Measurements from ENCODE around the gene PGRMC2.
A peak's percentile ranks its signal among the peaks of the same experiment; 100 is the strongest.
"Not testable (repeated sequence)": the region's sequence is repeated elsewhere in the genome, so short reads cannot be mapped to it uniquely, and the experiment has no call there.

PGRMC2 gene

GRCh38 chr4:128275346-128275745 lies 12.3 kb downstream of the PGRMC2 start:
- DNase-seq (ENCODE audit: insufficient read length, low spot score) (no peak), FAIRE-seq (no peak)

GRCh38 chr4:128271551-128271950 lies 16.1 kb downstream of the PGRMC2 start:
- FAIRE-seq: no peak
- DNase-seq (ENCODE audit: insufficient read length, low spot score): no peak

DNA sequence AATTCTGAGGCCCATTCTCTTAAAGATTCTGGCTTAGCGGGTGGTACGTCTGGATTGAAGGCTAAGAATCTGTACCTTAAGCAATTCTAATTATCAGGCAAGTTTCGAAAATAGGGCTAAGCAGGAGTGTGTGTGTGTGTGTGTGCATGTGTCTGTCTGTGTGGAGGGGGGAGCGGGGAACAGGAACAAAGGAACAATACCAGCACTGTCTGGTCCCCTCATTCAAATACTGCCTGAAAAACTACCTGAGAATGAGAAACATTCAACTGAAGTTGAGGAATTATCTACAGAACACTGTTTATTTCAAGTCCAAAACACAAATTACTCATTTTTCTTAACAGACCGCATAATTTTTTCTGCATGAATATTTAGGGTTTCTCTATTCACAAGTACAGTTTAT lies 18.6 kb downstream of the PGRMC2 start:
- FAIRE-seq (no peak), DNase-seq (ENCODE audit: insufficient read length, low spot score) (no peak)

DNA sequence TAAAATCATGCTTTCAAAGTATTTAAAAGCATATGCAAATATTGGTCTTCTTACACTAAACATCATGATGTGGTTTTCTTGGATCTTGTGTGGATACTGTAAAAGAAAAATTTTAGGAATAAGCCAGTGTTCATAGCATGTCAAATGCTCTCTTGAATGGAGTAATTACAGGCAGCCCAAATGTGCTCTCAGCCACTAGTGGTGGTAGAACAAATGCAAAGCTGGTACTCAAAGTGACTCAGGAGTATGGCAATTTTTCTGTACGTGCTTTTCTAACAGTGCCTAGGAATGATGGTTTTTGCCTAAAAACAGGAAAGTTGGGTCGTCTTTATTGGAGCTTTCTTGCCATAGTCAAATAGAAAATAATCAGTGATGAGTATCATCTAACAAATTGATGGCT lies 19.9 kb downstream of the PGRMC2 start:
- no peak for FAIRE-seq
- no peak for DNase-seq (ENCODE audit: insufficient read length, low spot score)

DNA sequence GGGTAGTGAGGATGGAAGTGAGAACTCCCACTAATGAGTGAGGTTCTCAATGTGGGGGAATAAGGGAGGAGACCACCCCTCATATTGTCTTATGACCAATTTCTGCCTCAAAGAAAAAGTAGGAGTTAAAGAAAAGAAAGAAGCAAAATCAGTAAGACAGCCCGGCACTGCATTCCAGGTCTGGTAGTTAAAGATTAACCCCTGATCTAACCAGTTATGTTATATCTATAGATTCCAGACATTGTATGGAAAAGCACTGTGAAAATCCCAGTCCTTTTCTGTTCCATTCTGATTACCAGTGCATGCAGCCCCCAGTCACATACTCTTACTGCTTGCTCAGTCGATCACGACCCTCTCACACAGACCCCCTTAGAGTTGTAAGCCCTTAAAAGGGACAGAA lies 20.4 kb downstream of the PGRMC2 start:
- FAIRE-seq: not testable (repeated sequence)

DNA sequence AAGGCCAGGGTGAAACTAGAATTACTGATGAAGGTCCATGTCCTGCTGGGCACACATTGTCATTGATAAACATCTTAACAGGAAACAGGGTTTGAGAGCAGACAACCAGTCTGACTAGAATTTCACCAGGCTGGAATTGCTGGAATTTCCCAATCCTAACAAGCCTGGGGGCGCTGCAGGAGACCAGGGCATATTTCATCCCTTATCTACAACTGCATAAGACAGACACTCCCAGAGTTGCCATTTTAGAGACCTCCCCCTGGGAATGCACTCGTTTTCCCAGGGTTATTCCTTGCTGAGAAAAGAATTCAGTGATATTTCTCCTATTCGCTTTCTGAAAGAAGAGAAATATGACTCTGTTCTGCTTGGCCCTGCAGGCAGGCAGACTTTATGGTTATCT lies 22.1 kb downstream of the PGRMC2 start:
- DNase-seq (ENCODE audit: insufficient read length, low spot score); FAIRE-seq: not testable (repeated sequence)

More for the DNA sequence above, 20.4 kb downstream of the PGRMC2 start:
- not testable (repeated sequence) for DNase-seq (ENCODE audit: insufficient read length, low spot score)

DNA sequence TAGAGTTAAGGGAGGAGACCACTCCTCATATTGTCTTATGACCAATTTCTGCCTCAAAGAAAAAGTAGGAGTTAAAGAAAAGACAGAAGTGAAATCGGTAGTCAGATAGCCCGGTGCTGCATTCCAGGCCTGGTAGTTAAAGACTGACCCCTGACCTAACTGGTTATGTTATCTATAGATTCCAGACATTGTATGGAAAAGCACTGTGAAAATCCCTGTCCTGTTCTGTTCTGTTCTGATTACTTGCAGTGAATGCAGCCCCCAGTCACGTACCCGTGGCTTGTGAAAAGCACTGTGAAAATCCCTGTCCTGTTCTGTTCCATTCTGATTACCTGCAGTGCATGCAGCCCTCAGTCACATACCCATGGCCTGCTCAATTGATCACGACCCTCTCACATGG lies 27.7 kb downstream of the PGRMC2 start:
- DNase-seq (ENCODE audit: insufficient read length, low spot score); FAIRE-seq: not testable (repeated sequence)

- not testable (repeated sequence) for FAIRE-seq
These were observed 29.4 kb downstream of the PGRMC2 start for GRCh38 chr4:128258166-128258565.

DNA sequence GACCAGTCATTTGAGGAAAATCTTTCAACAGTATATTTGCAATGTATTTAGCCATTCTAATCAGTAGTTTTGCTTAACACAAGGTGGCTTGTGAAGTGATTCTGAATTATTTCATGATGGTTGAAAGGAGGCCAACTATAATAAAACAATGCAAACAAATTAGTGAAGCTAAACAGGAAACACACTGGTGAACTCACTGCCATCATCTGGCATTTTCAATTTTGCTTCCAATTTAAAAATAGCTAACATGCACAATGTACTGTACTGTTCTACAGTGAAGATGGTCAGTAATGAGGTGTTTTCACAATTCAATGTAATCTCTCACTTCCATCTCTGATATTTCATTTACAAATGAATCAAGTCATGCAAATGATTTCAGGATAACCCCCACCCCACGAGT lies 31.1 kb downstream of the PGRMC2 start:
- DNase-seq (ENCODE audit: insufficient read length, low spot score) (no peak), FAIRE-seq (no peak)

More at GRCh38 chr4:128258166-128258565, 29.4 kb downstream of the PGRMC2 start:
- not testable (repeated sequence) for DNase-seq (ENCODE audit: insufficient read length, low spot score)

DNA sequence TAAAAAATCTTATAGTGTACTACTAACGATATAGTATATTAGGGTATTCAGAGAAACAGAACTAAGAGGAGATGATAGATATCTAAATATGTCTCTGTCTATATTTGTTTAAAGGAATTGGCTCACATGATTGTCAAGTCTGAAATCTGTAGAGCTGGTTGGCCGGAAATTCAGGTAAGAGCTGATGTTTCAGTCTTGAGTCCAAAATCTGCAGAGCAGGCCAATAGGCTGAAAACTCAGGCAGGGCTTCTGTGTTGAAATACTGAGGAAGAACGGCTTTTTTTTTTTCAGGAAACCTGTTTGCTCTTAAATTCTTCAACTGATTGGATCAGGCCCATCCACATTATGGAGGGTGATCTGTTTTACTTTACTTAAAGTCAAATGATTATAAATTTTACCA lies 31.7 kb downstream of the PGRMC2 start:
- FAIRE-seq: no peak
- no peak for DNase-seq (ENCODE audit: insufficient read length, low spot score)

DNA sequence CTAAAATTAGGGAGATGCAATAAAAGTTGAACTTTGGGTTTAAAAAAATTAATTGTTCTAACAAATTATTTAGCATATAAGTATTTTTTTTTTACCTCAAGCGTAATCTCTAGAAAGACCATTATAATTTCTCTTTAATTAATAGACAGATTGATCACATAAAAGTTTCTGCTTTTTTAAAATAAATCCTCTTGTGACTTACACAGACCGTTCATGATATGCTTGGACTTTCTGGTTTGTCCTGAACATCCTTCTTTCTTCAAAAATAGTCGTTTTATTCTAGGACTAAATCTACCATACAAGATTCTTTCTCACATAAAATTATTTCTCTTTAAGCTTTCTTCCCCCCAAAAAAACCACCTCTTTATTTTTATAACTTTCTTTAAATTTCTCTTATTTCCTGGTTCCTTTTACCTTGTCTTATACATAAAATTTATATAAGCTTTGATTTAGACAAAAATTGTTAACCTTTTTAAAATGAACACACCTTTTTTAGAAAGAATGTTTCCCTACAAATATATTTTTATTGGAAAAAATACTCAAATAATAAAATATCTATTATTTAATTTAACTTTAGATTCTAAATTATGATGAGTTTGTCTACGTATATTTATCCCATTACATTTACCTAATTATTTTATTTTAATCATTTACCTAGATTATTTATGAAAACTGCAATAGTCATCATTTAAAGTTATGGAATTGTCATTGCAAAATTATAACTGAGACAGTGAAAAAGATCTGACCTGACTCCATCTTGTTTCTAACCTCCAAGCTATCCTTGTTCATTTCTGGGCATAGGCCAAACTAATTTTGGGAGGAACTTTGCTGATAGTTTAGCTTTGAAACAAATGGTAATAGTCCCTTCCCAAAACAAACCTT lies 37.6 kb downstream of the PGRMC2 start:
- no peak for FAIRE-seq
- DNase-seq (ENCODE audit: insufficient read length, low spot score): no peak

DNA sequence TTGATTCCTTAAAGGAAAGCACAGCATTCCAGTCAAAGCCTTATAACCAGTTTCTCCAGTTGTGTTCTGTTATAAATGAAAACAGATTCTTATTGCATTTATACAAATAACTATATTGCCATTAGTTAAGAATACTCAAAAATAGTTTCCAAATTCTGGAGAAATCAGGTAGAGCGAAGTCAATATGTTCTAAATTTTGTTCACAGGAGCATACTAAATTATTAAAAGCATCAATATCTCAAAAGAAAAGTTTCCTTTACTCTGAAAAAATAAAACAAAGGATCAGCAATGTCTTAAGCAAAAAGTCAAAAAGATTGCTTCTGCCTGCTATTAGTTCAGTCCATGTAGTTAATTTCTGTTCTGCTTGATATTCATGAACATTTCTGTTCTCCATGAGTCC lies 39.7 kb downstream of the PGRMC2 start:
- DNase-seq (ENCODE audit: insufficient read length, low spot score) (no peak), FAIRE-seq (no peak)

GRCh38 chr4:128245391-128245790 lies 42.2 kb downstream of the PGRMC2 start:
- not testable (repeated sequence) for FAIRE-seq; DNase-seq (ENCODE audit: insufficient read length, low spot score)

- no peak for FAIRE-seq
- no peak for DNase-seq (ENCODE audit: insufficient read length, low spot score)
These were observed 43.2 kb downstream of the PGRMC2 start for GRCh38 chr4:128244379-128244778.

- no peak for DNase-seq (ENCODE audit: insufficient read length, low spot score)
- peak; percentile 13 for FAIRE-seq
These were observed 45.0 kb downstream of the PGRMC2 start for GRCh38 chr4:128242601-128243000.

DNA sequence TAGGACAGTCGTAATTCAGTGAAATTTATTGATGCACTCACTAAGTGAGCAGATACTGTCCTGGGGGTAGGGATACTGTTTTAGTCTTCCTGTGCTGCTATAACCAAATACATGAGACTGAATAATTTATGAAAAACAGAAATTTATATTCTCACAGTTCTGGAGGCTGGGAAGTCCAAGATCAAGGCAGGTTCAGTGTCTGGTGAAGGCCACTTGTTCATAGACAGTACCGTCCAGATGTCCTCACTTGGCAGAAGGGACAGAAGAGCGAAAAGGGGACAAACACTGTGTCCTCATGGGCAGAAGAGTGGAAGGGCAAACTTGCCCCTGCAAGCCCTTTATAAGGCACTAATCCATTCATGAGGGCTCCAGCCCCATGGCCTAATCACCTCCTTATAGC lies 45.6 kb downstream of the PGRMC2 start:
- FAIRE-seq (no peak), DNase-seq (ENCODE audit: insufficient read length, low spot score) (no peak)

DNA sequence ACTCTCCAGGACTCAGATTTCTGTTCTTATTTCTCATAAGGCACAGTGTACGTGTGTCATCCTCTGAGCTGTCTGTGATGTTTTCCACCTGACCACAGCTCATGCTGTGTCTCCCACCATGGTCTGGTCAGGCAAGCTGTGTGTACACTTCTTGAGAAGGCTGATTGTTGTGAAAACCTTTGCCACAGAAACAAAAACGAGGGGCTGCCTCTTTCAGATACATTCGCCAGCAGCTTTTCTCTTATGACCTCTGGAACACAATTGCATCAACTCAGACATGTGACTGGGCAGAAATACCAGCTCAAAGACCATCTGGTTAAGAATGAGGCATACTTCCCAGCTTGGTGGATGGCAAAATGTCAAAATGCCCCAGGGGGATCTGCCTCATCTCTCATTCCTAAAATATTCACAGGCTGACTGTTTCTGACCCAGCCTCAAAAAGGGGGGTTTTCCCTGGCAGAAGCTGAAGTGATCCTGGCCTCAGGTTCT lies 46.1 kb downstream of the PGRMC2 start:
- FAIRE-seq (peak; percentile 90), DNase-seq (ENCODE audit: insufficient read length, low spot score) (peak; percentile 85)

DNA sequence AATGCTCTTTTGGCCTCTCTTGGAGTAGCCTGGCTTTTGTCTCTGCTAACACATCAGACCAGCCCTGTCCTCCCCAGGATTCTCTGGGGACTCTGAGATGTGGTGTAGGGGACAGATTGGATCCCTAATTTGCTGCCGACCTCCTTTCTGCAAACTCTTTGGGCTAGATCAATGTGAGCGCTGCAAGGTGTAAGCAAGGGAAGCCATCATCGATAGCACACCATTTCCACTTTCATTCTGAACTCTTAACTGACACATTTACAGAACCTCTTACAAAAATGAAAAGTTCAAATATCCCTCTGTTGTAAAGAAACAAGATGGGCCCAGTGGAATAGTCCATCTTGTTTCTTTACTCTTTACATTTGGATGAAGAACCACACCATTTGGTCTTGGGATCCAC lies 46.6 kb downstream of the PGRMC2 start:
- DNase-seq (ENCODE audit: insufficient read length, low spot score) (no peak), FAIRE-seq (no peak)

GRCh38 chr4:128234836-128235235 lies 52.8 kb downstream of the PGRMC2 start:
- FAIRE-seq: no peak
- no peak for DNase-seq (ENCODE audit: insufficient read length, low spot score)

DNA sequence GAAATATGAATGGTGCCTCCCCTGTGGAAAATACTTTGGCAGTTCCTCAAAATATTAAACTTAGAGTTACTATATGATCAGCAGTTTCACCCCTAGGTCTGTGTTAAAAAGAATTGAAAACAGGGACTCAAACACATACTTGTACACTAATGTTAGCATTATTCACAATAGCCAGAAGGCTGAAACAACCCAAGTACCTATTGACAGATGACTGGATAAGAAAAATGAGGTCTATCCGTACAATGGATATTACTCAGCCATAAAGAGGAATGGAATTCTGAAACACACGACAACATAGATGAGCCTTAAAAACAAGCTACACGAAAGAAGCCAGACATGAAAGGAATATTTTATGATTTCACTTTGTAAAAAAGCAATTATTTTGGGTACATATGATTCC lies 54.9 kb downstream of the PGRMC2 start:
- no peak for FAIRE-seq
- DNase-seq (ENCODE audit: insufficient read length, low spot score): no peak

GRCh38 chr4:128228845-128229795 lies 58.5 kb downstream of the PGRMC2 start:
- FAIRE-seq (no peak), DNase-seq (ENCODE audit: insufficient read length, low spot score) (no peak)

Measured in HTR-8/SVneo (cell line).